SK-N-SH treated with all-trans-retinoic acid at 6 μM for 48 hours (cell line): ENCODE results near the gene SLC41A3.

Source experiments
- ARNTL ChIP-seq: fragments of 450-650 bp; formaldehyde crosslinking; IDR thresholded peaks from 2 replicates; pipeline ENCODE4 v1.5.0; 2020; ENCODE audit warnings: low read depth, mild to moderate bottlenecking, moderate library complexity, borderline replicate concordance
- BACH2 ChIP-seq: fragments of 250-450 bp; sonication (Bioruptor Pico); IDR thresholded peaks from 2 replicates; pipeline ENCODE4 v1.9.0; 2021; ENCODE audit warnings: mild to moderate bottlenecking, borderline replicate concordance
- CSDC2 ChIP-seq: fragments of 250-450 bp; sonication (Bioruptor Pico); IDR thresholded peaks from 2 replicates; pipeline ENCODE4 v1.5.0; 2020; ENCODE audit warnings: mild to moderate bottlenecking, moderate library complexity
- GLIS3 ChIP-seq: fragments of 250-450 bp; sonication (Bioruptor Pico); IDR thresholded peaks from 2 replicates; pipeline ENCODE4 v1.5.0; 2020; ENCODE audit warnings: mild to moderate bottlenecking, moderate library complexity
- PPARA ChIP-seq: fragments of 250-450 bp; sonication (Bioruptor Pico); IDR thresholded peaks from 2 replicates; pipeline ENCODE4 v1.5.0; 2020; ENCODE audit warnings: mild to moderate bottlenecking, borderline replicate concordance
- RARB ChIP-seq: fragments of 250-450 bp; sonication (Bioruptor Pico); IDR thresholded peaks from 2 replicates; pipeline ENCODE4 v1.8.0; 2021; ENCODE audit warnings: mild to moderate bottlenecking, moderate library complexity
- SNAI2 ChIP-seq: fragments of 250-450 bp; sonication (Bioruptor Pico); IDR thresholded peaks from 2 replicates; pipeline ENCODE4 v1.5.0; 2020; ENCODE audit warnings: mild to moderate bottlenecking, moderate library complexity
- TCF4 ChIP-seq: fragments of 250-450 bp; sonication (Bioruptor Pico); IDR thresholded peaks from 2 replicates; pipeline ENCODE4 v1.8.0; 2021; ENCODE audit warnings: mild to moderate bottlenecking, moderate library complexity, borderline replicate concordance
- TOX ChIP-seq: fragments of 250-450 bp; sonication (Bioruptor Pico); IDR thresholded peaks from 2 replicates; pipeline ENCODE4 v1.8.0; 2021; ENCODE audit warnings: mild to moderate bottlenecking, moderate library complexity, borderline replicate concordance
- ZFP3 ChIP-seq: fragments of 250-450 bp; sonication (Bioruptor Pico); IDR thresholded peaks from 2 replicates; pipeline ENCODE4 v1.5.0; 2020; ENCODE audit warnings: mild to moderate bottlenecking, moderate library complexity
- ZFP30 ChIP-seq: fragments of 450-650 bp; formaldehyde crosslinking; IDR thresholded peaks from 2 replicates; pipeline ENCODE4 v1.5.0; 2022; ENCODE audit warnings: mild to moderate bottlenecking, moderate library complexity
- ZNF70 ChIP-seq: fragments of 450-650 bp; formaldehyde crosslinking; IDR thresholded peaks from 2 replicates; pipeline ENCODE4 v1.5.0; 2020; ENCODE audit warnings: mild to moderate bottlenecking, moderate library complexity
- TF ChIP-seq, protein P1 (sequence below): fragments of 250-450 bp; sonication (Bioruptor Pico); IDR thresholded peaks from 2 replicates; pipeline ENCODE4 v1.5.1; 2020; ENCODE audit warnings: low read depth, mild to moderate bottlenecking, moderate library complexity
- TF ChIP-seq, protein P2 (sequence below): fragments of 250-450 bp; sonication (Bioruptor Pico); IDR thresholded peaks from 2 replicates; pipeline ENCODE4 v1.5.0; 2020; ENCODE audit warnings: mild to moderate bottlenecking, moderate library complexity

DNA sequence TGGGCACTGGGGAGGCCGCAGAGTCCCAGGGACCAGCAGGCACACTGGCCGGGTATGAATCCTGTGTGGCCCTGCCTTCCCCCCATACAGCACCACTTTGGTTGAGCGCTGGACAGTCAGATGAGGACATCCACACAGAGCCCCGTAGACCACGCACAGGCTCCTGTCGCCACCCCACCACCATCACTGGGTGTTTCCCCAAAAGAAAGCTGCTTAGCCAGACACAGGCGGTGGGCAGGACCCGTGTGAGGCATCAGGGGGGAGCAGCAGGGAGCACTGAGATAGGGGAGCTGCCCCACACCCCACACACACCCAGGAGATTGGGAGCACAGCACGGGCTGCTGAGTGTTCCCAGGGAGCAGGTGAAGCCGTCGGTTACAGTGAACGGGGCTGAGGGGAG lies 42.4 kb upstream of the SLC41A3 start:
- TF ChIP-seq ARNTL (CRISPR knock-in tag) (no peak), SNAI2 (no peak), TCF4 (no peak), TOX (CRISPR knock-in tag) (no peak), ZFP30 (CRISPR knock-in tag) (no peak), CSDC2 (CRISPR knock-in tag) (no peak), ZNF70 (CRISPR knock-in tag) (no peak), PPARA (CRISPR knock-in tag) (no peak), BACH2 (CRISPR knock-in tag) (no peak), ZFP3 (CRISPR knock-in tag) (no peak), GLIS3 (no peak), RARB (CRISPR knock-in tag) (no peak)
- TF ChIP-seq, protein P1, sequence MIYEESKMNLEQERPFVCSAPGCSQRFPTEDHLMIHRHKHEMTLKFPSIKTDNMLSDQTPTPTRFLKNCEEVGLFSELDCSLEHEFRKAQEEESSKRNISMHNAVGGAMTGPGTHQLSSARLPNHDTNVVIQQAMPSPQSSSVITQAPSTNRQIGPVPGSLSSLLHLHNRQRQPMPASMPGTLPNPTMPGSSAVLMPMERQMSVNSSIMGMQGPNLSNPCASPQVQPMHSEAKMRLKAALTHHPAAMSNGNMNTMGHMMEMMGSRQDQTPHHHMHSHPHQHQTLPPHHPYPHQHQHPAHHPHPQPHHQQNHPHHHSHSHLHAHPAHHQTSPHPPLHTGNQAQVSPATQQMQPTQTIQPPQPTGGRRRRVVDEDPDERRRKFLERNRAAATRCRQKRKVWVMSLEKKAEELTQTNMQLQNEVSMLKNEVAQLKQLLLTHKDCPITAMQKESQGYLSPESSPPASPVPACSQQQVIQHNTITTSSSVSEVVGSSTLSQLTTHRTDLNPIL (CRISPR knock-in tag), result no peak
- TF ChIP-seq, protein P2, sequence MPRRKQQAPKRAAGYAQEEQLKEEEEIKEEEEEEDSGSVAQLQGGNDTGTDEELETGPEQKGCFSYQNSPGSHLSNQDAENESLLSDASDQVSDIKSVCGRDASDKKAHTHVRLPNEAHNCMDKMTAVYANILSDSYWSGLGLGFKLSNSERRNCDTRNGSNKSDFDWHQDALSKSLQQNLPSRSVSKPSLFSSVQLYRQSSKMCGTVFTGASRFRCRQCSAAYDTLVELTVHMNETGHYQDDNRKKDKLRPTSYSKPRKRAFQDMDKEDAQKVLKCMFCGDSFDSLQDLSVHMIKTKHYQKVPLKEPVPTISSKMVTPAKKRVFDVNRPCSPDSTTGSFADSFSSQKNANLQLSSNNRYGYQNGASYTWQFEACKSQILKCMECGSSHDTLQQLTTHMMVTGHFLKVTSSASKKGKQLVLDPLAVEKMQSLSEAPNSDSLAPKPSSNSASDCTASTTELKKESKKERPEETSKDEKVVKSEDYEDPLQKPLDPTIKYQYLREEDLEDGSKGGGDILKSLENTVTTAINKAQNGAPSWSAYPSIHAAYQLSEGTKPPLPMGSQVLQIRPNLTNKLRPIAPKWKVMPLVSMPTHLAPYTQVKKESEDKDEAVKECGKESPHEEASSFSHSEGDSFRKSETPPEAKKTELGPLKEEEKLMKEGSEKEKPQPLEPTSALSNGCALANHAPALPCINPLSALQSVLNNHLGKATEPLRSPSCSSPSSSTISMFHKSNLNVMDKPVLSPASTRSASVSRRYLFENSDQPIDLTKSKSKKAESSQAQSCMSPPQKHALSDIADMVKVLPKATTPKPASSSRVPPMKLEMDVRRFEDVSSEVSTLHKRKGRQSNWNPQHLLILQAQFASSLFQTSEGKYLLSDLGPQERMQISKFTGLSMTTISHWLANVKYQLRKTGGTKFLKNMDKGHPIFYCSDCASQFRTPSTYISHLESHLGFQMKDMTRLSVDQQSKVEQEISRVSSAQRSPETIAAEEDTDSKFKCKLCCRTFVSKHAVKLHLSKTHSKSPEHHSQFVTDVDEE (CRISPR knock-in tag), result no peak
